Measurements from ENCODE around the gene DRAXIN. TPM values are rescaled to one million over a fixed set of nuclear protein-coding genes. Genes with fewer than 3 reads are reported as not detected.

The DRAXIN gene
- total RNA-seq, 1 experiment from 2014 or later: 20.5 TPM

DNA sequence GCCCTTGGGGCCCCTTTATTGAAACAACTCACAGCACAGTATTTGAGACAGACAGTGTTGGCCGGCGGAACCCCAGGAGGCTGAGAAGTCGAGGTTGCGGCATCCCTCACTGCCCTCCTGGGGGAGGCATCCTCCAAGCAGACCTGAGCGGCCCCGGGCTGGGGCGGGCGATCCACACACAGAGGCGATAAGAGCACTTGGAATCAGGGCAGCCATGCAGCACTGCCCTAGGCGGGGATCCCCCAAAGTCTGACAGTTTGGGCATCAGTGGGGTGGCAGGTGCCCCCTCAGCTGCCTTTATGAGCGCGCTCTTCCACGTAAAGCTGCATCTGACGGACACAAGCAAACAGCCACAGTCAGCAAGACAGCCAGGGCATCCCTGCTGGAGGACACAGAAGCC, 17.0 kb upstream of the DRAXIN start:
- no peak overlapping the region for H4K8ac ChIP-seq (replicated peaks; ENCODE audit: insufficient read length, low read depth, low read length)
- H2AK5ac ChIP-seq (ENCODE audit: insufficient read length, low read length): no peak overlapping the region
- H3K23me2 ChIP-seq (ENCODE audit: insufficient read length, low read depth, low read length, poor library complexity, severe bottlenecking): no peaks in the 10 kb centered on the region

More for the DNA sequence above, 17.0 kb upstream of the DRAXIN start:
- Histone ChIP-seq H3K79me1 (ENCODE audit: insufficient read depth, low read depth, low read length, poor library complexity, severe bottlenecking) (no peaks in the 10 kb centered on the region), H2BK20ac (ENCODE audit: low read depth, low read length, poor library complexity, severe bottlenecking) (no peak overlapping the region), H3K79me2 (ENCODE audit: insufficient read depth, low read length) (0 out of 2 replicates have a peak, but pooled peaks cover 2% of the 10 kb centered on the region), H4K5ac (ENCODE audit: insufficient read length, low read depth, low read length) (no peak overlapping the region), H3K27me3 (ENCODE audit: insufficient read depth, low read length) (no peaks in the 10 kb centered on the region), H3K23ac (ENCODE audit: insufficient read length, low read depth, low read length) (no peak overlapping the region), H3K4me1 (ENCODE audit: insufficient read depth, low read length) (no peaks in the 10 kb centered on the region), H4K20me1 (ENCODE audit: control insufficient read depth, insufficient read depth, insufficient read length) (no peaks in the 10 kb centered on the region), H2BK12ac (ENCODE audit: insufficient read length, low read depth, low read length) (no peak overlapping the region), H3K9ac (ENCODE audit: extremely low read depth, insufficient read length, low read length) (no peak overlapping the region), H2BK15ac (ENCODE audit: low read depth, low read length) (no peak overlapping the region), H3K27ac (ENCODE audit: insufficient read length, low read depth, low read length) (no peak overlapping the region), H2AFZ (ENCODE audit: low read length) (no peak overlapping the region), H3K4me2 (ENCODE audit: insufficient read depth, insufficient read length, low read length) (no peak overlapping the region), H3K14ac (ENCODE audit: insufficient read depth, low read length) (no peak overlapping the region), H3T11ph (ENCODE audit: low read length) (no peak overlapping the region), H3K56ac (ENCODE audit: insufficient read length, low read depth, low read length) (no peak overlapping the region), H2BK120ac (ENCODE audit: low read depth, low read length, poor library complexity, severe bottlenecking) (no peak overlapping the region), H3K9me3 (ENCODE audit: control insufficient read depth, low read depth, low read length) (no peaks in the 10 kb centered on the region), H3K18ac (ENCODE audit: insufficient read length, low read depth, low read length) (no peak overlapping the region), H2BK5ac (ENCODE audit: insufficient read length, low read length) (no peak overlapping the region), H4K91ac (ENCODE audit: insufficient read length, low read depth, low read length) (no peak overlapping the region), H3K4ac (ENCODE audit: low read depth, low read length) (no peak overlapping the region)
- peaks cover 8 to 12% of the 10 kb centered on the region in 2 experiments for H3K4me1 Mint-ChIP-seq
- no peak overlapping the region; a peak in 1 of 7 replicates for H3K27ac Mint-ChIP-seq
- no peaks in the 10 kb centered on the region for H3K27me3 Mint-ChIP-seq (ENCODE audit: low read depth)
- H3K36me3 Mint-ChIP-seq (ENCODE audit: insufficient read depth in 1 of 3, low read depth in 3 of 3): peaks cover 47 to 89% (median 76%) of the 10 kb centered on the region in 3 experiments
- TF ChIP-seq, protein P1, sequence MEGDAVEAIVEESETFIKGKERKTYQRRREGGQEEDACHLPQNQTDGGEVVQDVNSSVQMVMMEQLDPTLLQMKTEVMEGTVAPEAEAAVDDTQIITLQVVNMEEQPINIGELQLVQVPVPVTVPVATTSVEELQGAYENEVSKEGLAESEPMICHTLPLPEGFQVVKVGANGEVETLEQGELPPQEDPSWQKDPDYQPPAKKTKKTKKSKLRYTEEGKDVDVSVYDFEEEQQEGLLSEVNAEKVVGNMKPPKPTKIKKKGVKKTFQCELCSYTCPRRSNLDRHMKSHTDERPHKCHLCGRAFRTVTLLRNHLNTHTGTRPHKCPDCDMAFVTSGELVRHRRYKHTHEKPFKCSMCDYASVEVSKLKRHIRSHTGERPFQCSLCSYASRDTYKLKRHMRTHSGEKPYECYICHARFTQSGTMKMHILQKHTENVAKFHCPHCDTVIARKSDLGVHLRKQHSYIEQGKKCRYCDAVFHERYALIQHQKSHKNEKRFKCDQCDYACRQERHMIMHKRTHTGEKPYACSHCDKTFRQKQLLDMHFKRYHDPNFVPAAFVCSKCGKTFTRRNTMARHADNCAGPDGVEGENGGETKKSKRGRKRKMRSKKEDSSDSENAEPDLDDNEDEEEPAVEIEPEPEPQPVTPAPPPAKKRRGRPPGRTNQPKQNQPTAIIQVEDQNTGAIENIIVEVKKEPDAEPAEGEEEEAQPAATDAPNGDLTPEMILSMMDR (conservative IDR thresholded peaks at IDR 0.05): no peak
- no peak for DNase-seq
- no peak overlapping the region for H3K4me3 Mint-ChIP-seq
- no CpG with 5 or more reads among the region's 14 CpGs for WGBS (ENCODE audit: extremely low coverage, insufficient read length, low lambda C conversion rate)
- no peaks in the 10 kb centered on the region for H3K9me3 Mint-ChIP-seq

Measured in H9 (cell line).